Astrocyte (in vitro differentiated cells and primary cell): ENCODE measurements around the gene SELENOF. TPM values are rescaled to one million over a fixed set of nuclear protein-coding genes. Genes with fewer than 3 reads are reported as not detected.

Source experiments
- DNase-seq: peaks from one replicate; pipeline ENCODE4 v3.0.0-alpha.2; 2010; ENCODE audit warnings: low read depth
- FAIRE-seq: peaks from 2 replicates; lab custom pipeline; 2011; peaks lifted over from hg19 to GRCh38; lab: Jason Lieb, UNC
- H2AFZ ChIP-seq: 2 replicates; pipeline ENCODE4 v1.6.0; 2012; ENCODE audit warnings: low read depth, low read length, inconsistent platforms
- H3K27ac ChIP-seq: 2 replicates; pipeline ENCODE4 v1.5.1; 2011; ENCODE audit warnings: low read depth, low read length, inconsistent platforms
- H3K27me3 ChIP-seq: 2 replicates; pipeline ENCODE4 v1.6.0; 2011; ENCODE audit warnings: low read length, inconsistent platforms; ENCODE audit not compliant: insufficient read depth
- H3K36me3 ChIP-seq: 2 replicates; pipeline ENCODE4 v1.5.1; 2011; ENCODE audit warnings: low read length, inconsistent platforms; ENCODE audit not compliant: insufficient read depth
- H3K4me1 ChIP-seq: 2 replicates; pipeline ENCODE4 v1.5.1; 2011; ENCODE audit warnings: low read length, inconsistent platforms; ENCODE audit not compliant: insufficient read depth
- H3K4me2 ChIP-seq: 2 replicates; pipeline ENCODE4 v1.6.0; 2012; ENCODE audit warnings: low read length, inconsistent platforms
- H3K4me3 ChIP-seq: 2 replicates; pipeline ENCODE4 v1.5.1; 2011; ENCODE audit warnings: low read depth, mild to moderate bottlenecking, low read length, inconsistent platforms; ENCODE audit not compliant: insufficient read depth
- H3K79me2 ChIP-seq: 2 replicates; pipeline ENCODE4 v1.6.0; 2012; ENCODE audit warnings: mild to moderate bottlenecking, low read length, inconsistent platforms; ENCODE audit not compliant: insufficient read depth
- H3K9ac ChIP-seq: 2 replicates; pipeline ENCODE4 v1.6.0; 2012; ENCODE audit warnings: mild to moderate bottlenecking, low read length, inconsistent platforms
- H3K9me3 ChIP-seq: 2 replicates; pipeline ENCODE4 v1.5.1; 2012; ENCODE audit warnings: low read depth, mild to moderate bottlenecking, low read length, inconsistent platforms; ENCODE audit not compliant: insufficient read depth
- H4K20me1 ChIP-seq: 2 replicates; pipeline ENCODE4 v1.6.0; 2012; ENCODE audit warnings: low read length, inconsistent platforms; ENCODE audit not compliant: insufficient read depth
- H3K27ac Mint-ChIP-seq: one replicate; pipeline ENCODE4 v1.8.0; 2021; ENCODE audit warnings: mild to moderate bottlenecking, mixed read lengths; ENCODE audit not compliant: unreplicated experiment
- H3K27me3 Mint-ChIP-seq: one replicate; pipeline ENCODE4 v1.8.0; 2021; ENCODE audit warnings: low read depth, mixed read lengths; ENCODE audit not compliant: unreplicated experiment
- H3K36me3 Mint-ChIP-seq: one replicate; pipeline ENCODE4 v1.8.0; 2021; ENCODE audit warnings: low read depth, mixed read lengths; ENCODE audit not compliant: unreplicated experiment
- H3K4me1 Mint-ChIP-seq: one replicate; pipeline ENCODE4 v1.8.0; 2021; ENCODE audit warnings: low read depth, mixed read lengths; ENCODE audit not compliant: unreplicated experiment
- H3K4me3 Mint-ChIP-seq: one replicate; pipeline ENCODE4 v1.8.0; 2021; ENCODE audit warnings: mild to moderate bottlenecking, moderate library complexity, mixed read lengths; ENCODE audit not compliant: unreplicated experiment
- H3K9me3 Mint-ChIP-seq: one replicate; pipeline ENCODE4 v1.8.0; 2021; ENCODE audit warnings: mild to moderate bottlenecking, mixed read lengths; ENCODE audit not compliant: unreplicated experiment
- CTCF ChIP-seq: IDR thresholded peaks from 2 replicates; pipeline ENCODE4 v1.5.1; 2011; ENCODE audit warnings: low read depth, mild to moderate bottlenecking, inconsistent platforms, low read length, moderate library complexity; ENCODE audit not compliant: insufficient read depth
- EZH2 ChIP-seq: IDR thresholded peaks from 2 replicates; pipeline ENCODE4 v1.6.1; 2012; ENCODE audit warnings: mild to moderate bottlenecking, low read length, inconsistent platforms; ENCODE audit not compliant: insufficient read depth
- total RNA-seq: library from RNA; stranded (reverse); gene quantifications from 2 replicates; pipeline ENCODE4 v1.2.1, GENCODE V29; 2021

Gene SELENOF
- total RNA-seq, 1 donor from 2014 or later, result 193 TPM

GRCh38 chr1:86940599-86940998, 26.7 kb upstream of the SELENOF start:
- TF ChIP-seq EZH2 (no peak), CTCF (no peak)
- Mint-ChIP-seq H3K4me1 (peaks cover 4% of the 10 kb centered on the region), H3K9me3 (no peaks in the 10 kb centered on the region), H3K36me3 (no peaks in the 10 kb centered on the region), H3K27me3 (no peaks in the 10 kb centered on the region), H3K27ac (no peak overlapping the region), H3K4me3 (no peak overlapping the region)
- H3K79me2 ChIP-seq, result peaks cover 52% of the 10 kb centered on the region
- no peaks in the 10 kb centered on the region for H3K9me3 ChIP-seq
- H2AFZ ChIP-seq, result no peak overlapping the region
- no peaks in the 10 kb centered on the region for H3K27me3 ChIP-seq
- no peak overlapping the region for H3K4me2 ChIP-seq
- DNase-seq (no peak), FAIRE-seq (no peak)
- H3K36me3 ChIP-seq, result no peaks in the 10 kb centered on the region
- peaks cover 10% of the 10 kb centered on the region for H4K20me1 ChIP-seq
- H3K4me1 ChIP-seq, result no peaks in the 10 kb centered on the region
- no peak overlapping the region for H3K27ac ChIP-seq
- H3K9ac ChIP-seq, result no peak overlapping the region
- H3K4me3 ChIP-seq, result no peak overlapping the region

- Histone ChIP-seq H3K4me1 (no peaks in the 10 kb centered on the region), H3K79me2 (peaks cover 55% of the 10 kb centered on the region), H3K36me3 (no peaks in the 10 kb centered on the region), H3K9me3 (no peaks in the 10 kb centered on the region), H3K27ac (no peak overlapping the region), H3K4me3 (no peak overlapping the region), H3K4me2 (no peak overlapping the region), H4K20me1 (peaks cover 10% of the 10 kb centered on the region), H2AFZ (no peak overlapping the region), H3K9ac (no peak overlapping the region), H3K27me3 (no peaks in the 10 kb centered on the region)
- peaks cover 7% of the 10 kb centered on the region for H3K4me1 Mint-ChIP-seq
- H3K4me3 Mint-ChIP-seq, result no peak overlapping the region
- no peak for TF ChIP-seq CTCF
- no peak for TF ChIP-seq EZH2
- no peak overlapping the region for H3K27ac Mint-ChIP-seq
- H3K36me3 Mint-ChIP-seq, result no peaks in the 10 kb centered on the region
- no peaks in the 10 kb centered on the region for H3K27me3 Mint-ChIP-seq
- DNase-seq (no peak), FAIRE-seq (no peak)
- H3K9me3 Mint-ChIP-seq, result no peaks in the 10 kb centered on the region
Observed at GRCh38 chr1:86939406-86939805, 25.5 kb upstream of the SELENOF start.

GRCh38 chr1:86938855-86939254, 24.9 kb upstream of the SELENOF start:
- Mint-ChIP-seq H3K4me1 (peaks cover 13% of the 10 kb centered on the region), H3K27me3 (no peaks in the 10 kb centered on the region), H3K27ac (no peak overlapping the region), H3K4me3 (no peak overlapping the region), H3K9me3 (no peaks in the 10 kb centered on the region), H3K36me3 (no peaks in the 10 kb centered on the region)
- no peak for TF ChIP-seq CTCF
- no peak for TF ChIP-seq EZH2
- no peaks in the 10 kb centered on the region for H3K36me3 ChIP-seq
- H3K27ac ChIP-seq, result no peak overlapping the region
- H3K9me3 ChIP-seq, result no peaks in the 10 kb centered on the region
- no peak overlapping the region for H3K9ac ChIP-seq
- no peak overlapping the region for H2AFZ ChIP-seq
- no peak overlapping the region for H3K4me2 ChIP-seq
- H3K4me1 ChIP-seq, result no peaks in the 10 kb centered on the region
- H4K20me1 ChIP-seq, result peaks cover 10% of the 10 kb centered on the region
- H3K4me3 ChIP-seq, result no peak overlapping the region
- no peaks in the 10 kb centered on the region for H3K27me3 ChIP-seq
- DNase-seq, result no peak
- peaks cover 55% of the 10 kb centered on the region for H3K79me2 ChIP-seq
- FAIRE-seq, result peak; percentile 47
